ENCODE measurements around the gene KRT15.

Gene KRT15

GRCh38 chr17:41511116-41511515 lies 7.6 kb downstream of the KRT15 start:
- in situ Hi-C loops (cut with HindIII; ENCODE audit: low sequenced_read_pairs): no loop called here

- in situ Hi-C loops (cut with HindIII; ENCODE audit: low sequenced_read_pairs): no loop called here
Measured at GRCh38 chr17:41510251-41511065, 8.2 kb downstream of the KRT15 start.

GRCh38 chr17:41507315-41507880 lies 11.3 kb downstream of the KRT15 start:
- in situ Hi-C loops (cut with HindIII; ENCODE audit: low sequenced_read_pairs): no loop called here

- in situ Hi-C loops (cut with HindIII; ENCODE audit: low sequenced_read_pairs): no loop called here
Measured at GRCh38 chr17:41505809-41506767, 12.6 kb downstream of the KRT15 start.

- in situ Hi-C loops (cut with HindIII; ENCODE audit: low sequenced_read_pairs): no loop called here
Measured at GRCh38 chr17:41505007-41505808, 13.5 kb downstream of the KRT15 start, which contains the start of gene KRT13. Gene KRT13, minus strand, starts transcription at chr17:41505612. Its CDS starts 62 bp downstream, at chr17:41505550.

- in situ Hi-C loops (cut with HindIII; ENCODE audit: low sequenced_read_pairs): no loop called here
Measured at GRCh38 chr17:41504246-41504977, 14.3 kb downstream of the KRT15 start.

GRCh38 chr17:41503202-41503601 lies 15.5 kb downstream of the KRT15 start:
- in situ Hi-C loops (cut with HindIII; ENCODE audit: low sequenced_read_pairs): no loop called here

GRCh38 chr17:41500131-41500911 lies 18.4 kb downstream of the KRT15 start:
- in situ Hi-C loops (cut with HindIII; ENCODE audit: low sequenced_read_pairs): no loop called here

GRCh38 chr17:41499714-41500113 lies 19.0 kb downstream of the KRT15 start:
- in situ Hi-C loops (cut with HindIII; ENCODE audit: low sequenced_read_pairs): no loop called here

- in situ Hi-C loops (cut with HindIII; ENCODE audit: low sequenced_read_pairs): no loop called here
Measured at GRCh38 chr17:41498276-41498675, 20.4 kb downstream of the KRT15 start.

- in situ Hi-C loops (cut with HindIII; ENCODE audit: low sequenced_read_pairs): no loop called here
Measured at GRCh38 chr17:41496803-41497484, 21.7 kb downstream of the KRT15 start.

- in situ Hi-C loops (cut with HindIII; ENCODE audit: low sequenced_read_pairs): loop anchor here (5.0 kb wide), 1 partner anchor 58 kb away; no protein-coding TSS in a partner anchor
Measured at GRCh38 chr17:41494524-41494923, 24.2 kb downstream of the KRT15 start.

GRCh38 chr17:41492771-41493170 lies 25.9 kb downstream of the KRT15 start:
- in situ Hi-C loops (cut with HindIII; ENCODE audit: low sequenced_read_pairs): loop anchor here (5.0 kb wide), 1 partner anchor 60 kb away; no protein-coding TSS in a partner anchor

- in situ Hi-C loops (cut with HindIII; ENCODE audit: low sequenced_read_pairs): loop anchor here (5.0 kb wide), 1 partner anchor 60 kb away; no protein-coding TSS in a partner anchor
Measured at GRCh38 chr17:41492351-41492750, 26.3 kb downstream of the KRT15 start.

GRCh38 chr17:41491476-41491875 lies 27.2 kb downstream of the KRT15 start:
- in situ Hi-C loops (cut with HindIII; ENCODE audit: low sequenced_read_pairs): loop anchor here (5.0 kb wide), 1 partner anchor 61 kb away; no protein-coding TSS in a partner anchor

- in situ Hi-C loops (cut with HindIII; ENCODE audit: low sequenced_read_pairs): loop anchor here (5.0 kb wide), 1 partner anchor 62 kb away; no protein-coding TSS in a partner anchor
Measured at GRCh38 chr17:41490000-41490990, 28.4 kb downstream of the KRT15 start.

GRCh38 chr17:41489531-41489930 lies 29.2 kb downstream of the KRT15 start, which contains the start of gene KRT36:
Gene KRT36, minus strand, starts transcription at chr17:41489910. Its CDS starts 46 bp downstream, at chr17:41489864.
- in situ Hi-C loops (cut with HindIII; ENCODE audit: low sequenced_read_pairs): no loop called here

All from endothelial cell of hepatic sinusoid (primary cell).